Suprapubic skin (tissue), 4 donors: ENCODE data around the gene DMAC2. TPM values are rescaled to one million over a fixed set of nuclear protein-coding genes. Genes with fewer than 3 reads are reported as not detected.

Experiments used
- DNase-seq, 2 donors: peaks; one replicate each; pipeline ENCODE4 v3.0.0-alpha.2; 2019; ENCODE audit warnings: low spot score in 2 of 2
- H3K27ac ChIP-seq: fragments of 200-600 bp; sonication (generic); one replicate; pipeline ENCODE4 v1.5.1; 2019
- H3K27me3 ChIP-seq: fragments of 200-600 bp; sonication (generic); one replicate; pipeline ENCODE4 v1.5.1; 2019
- H3K36me3 ChIP-seq: fragments of 200-600 bp; sonication (generic); one replicate; pipeline ENCODE4 v1.5.1; 2019
- H3K4me1 ChIP-seq: fragments of 200-600 bp; sonication (generic); one replicate; pipeline ENCODE4 v1.5.1; 2019
- H3K4me3 ChIP-seq: fragments of 200-600 bp; sonication (generic); one replicate; pipeline ENCODE4 v1.5.1; 2019; ENCODE audit warnings: mild to moderate bottlenecking
- H3K9me3 ChIP-seq: fragments of 200-600 bp; sonication (generic); one replicate; pipeline ENCODE4 v1.5.1; 2019
- EP300 ChIP-seq: sonication (generic); formaldehyde crosslinking; IDR thresholded peaks from one replicate; pipeline ENCODE4 v1.6.1; 2017; ENCODE audit warnings: antibody characterized with exemption
- POLR2A ChIP-seq, 2 donors: fragments of 450-650 bp; IDR thresholded peaks; one replicate each; pipeline ENCODE4 v1.6.1; 2017; ENCODE audit warnings: antibody characterized with exemption in 2 of 2, mild to moderate bottlenecking in 2 of 2, moderate library complexity in 2 of 2
- POLR2AphosphoS5 ChIP-seq, 3 donors: sonication (generic); formaldehyde crosslinking; IDR thresholded peaks; one replicate each; pipeline ENCODE4 v1.6.1; 2017; ENCODE audit warnings: antibody characterized with exemption in 3 of 3
- WGBS: methylation state at CpG from one replicate; pipeline ENCODE4 v1.1.5; 2018; 5-methylcytosine and 5-hydroxymethylcytosine counted together
- total RNA-seq, 4 donors: library from RNA; depleted of rRNA; stranded (reverse); fragments of >200 nt; gene quantifications; one replicate each; pipeline ENCODE4 v1.1.0, GENCODE V29; 2016
- TF ChIP-seq, protein P1 (sequence below), 2 donors: fragments of 200-600 bp in 1 of 2; fragments of 450-650 bp in 1 of 2; sonication (generic) in 1 of 2; IDR thresholded peaks; one replicate each; pipeline ENCODE4 v1.5.1; 2016 to 2019; ENCODE audit warnings: antibody characterized with exemption in 2 of 2, mild to moderate bottlenecking in 1 of 2, moderate library complexity in 1 of 2

Gene DMAC2
- total RNA-seq, 4 donors from 2014 or later = 26.1 to 36.4 (median 34.2) TPM

DNA sequence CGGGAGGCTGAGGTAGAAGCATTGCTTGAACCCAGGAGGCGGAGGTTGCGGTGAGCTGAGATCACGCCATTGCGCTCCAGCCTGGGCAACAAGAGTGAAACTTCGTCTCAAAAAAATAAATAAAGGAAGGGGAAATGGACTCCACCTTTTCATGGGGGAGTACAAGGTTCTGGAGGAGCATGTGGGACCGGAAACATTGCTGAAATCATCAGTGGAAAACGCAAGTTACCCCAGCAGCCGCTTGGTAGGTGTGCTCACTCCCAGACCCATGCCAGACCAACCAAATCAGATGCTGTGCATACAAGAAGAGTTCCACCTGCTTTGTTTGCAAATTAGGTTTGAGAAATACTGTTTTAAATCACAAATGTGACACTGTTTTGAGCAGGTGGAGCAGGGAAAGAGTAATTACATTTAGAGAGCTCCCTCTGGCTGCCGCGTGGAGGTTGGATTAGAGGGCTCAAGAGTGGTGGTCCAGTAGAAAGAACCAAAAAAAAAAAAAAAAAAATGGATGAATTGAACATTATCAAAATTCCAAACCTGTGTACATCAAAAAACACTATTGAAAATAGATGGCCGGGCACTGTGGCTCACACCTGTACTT lies 8.1 kb upstream of the DMAC2 start:
- no peaks in the 10 kb centered on the region for H3K9me3 ChIP-seq

DNA sequence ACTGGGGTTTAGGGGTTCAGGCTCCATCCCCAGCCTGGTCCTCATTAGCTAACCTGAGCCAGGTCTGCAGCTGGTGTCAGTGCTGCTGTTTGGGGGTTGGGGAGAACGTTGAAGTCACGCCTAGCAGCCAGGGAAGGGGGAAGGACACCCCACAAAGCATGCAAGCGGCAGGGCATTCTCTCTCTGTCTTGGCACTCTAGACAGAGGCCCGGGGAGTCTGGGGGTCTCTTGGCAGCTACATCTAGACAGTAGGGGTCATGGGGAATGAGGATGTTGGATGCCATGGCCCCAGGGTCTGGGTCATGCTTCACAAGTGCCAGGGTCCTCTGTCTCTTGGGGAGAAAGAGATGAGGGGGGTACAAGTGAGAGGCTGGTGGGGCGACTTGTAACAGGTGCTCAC lies 5.9 kb upstream of the DMAC2 start:
- WGBS = 68% methylated on average over 5 of the region's 5 CpGs
- Histone ChIP-seq H3K27me3 (peaks cover 23% of the 10 kb centered on the region), H3K4me3 (no peak overlapping the region), H3K27ac (no peak overlapping the region), H3K4me1 (peaks cover 10% of the 10 kb centered on the region), H3K9me3 (no peaks in the 10 kb centered on the region), H3K36me3 (no peaks in the 10 kb centered on the region)
- TF ChIP-seq POLR2AphosphoS5 (IDR thresholded peaks at IDR 0.05) (no peak), POLR2A (IDR thresholded peaks at IDR 0.05) (no peak)
- TF ChIP-seq, protein P1, sequence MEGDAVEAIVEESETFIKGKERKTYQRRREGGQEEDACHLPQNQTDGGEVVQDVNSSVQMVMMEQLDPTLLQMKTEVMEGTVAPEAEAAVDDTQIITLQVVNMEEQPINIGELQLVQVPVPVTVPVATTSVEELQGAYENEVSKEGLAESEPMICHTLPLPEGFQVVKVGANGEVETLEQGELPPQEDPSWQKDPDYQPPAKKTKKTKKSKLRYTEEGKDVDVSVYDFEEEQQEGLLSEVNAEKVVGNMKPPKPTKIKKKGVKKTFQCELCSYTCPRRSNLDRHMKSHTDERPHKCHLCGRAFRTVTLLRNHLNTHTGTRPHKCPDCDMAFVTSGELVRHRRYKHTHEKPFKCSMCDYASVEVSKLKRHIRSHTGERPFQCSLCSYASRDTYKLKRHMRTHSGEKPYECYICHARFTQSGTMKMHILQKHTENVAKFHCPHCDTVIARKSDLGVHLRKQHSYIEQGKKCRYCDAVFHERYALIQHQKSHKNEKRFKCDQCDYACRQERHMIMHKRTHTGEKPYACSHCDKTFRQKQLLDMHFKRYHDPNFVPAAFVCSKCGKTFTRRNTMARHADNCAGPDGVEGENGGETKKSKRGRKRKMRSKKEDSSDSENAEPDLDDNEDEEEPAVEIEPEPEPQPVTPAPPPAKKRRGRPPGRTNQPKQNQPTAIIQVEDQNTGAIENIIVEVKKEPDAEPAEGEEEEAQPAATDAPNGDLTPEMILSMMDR (IDR thresholded peaks at IDR 0.05) = no peak
- DNase-seq = no peak

More for the DNA sequence above, 8.1 kb upstream of the DMAC2 start:
- WGBS = 59% methylated on average over 12 of the region's 12 CpGs
- Histone ChIP-seq H3K27ac (no peak overlapping the region), H3K27me3 (peaks cover 23% of the 10 kb centered on the region), H3K4me1 (peaks cover 8% of the 10 kb centered on the region), H3K36me3 (no peaks in the 10 kb centered on the region), H3K4me3 (peak overlapping the region; percentile 1)
- TF ChIP-seq, protein P1 (IDR thresholded peaks at IDR 0.05) = no peak
- TF ChIP-seq POLR2AphosphoS5 (IDR thresholded peaks at IDR 0.05) (no peak), EP300 (no peak), POLR2A (IDR thresholded peaks at IDR 0.05) (no peak)
- DNase-seq = no peak

DNA sequence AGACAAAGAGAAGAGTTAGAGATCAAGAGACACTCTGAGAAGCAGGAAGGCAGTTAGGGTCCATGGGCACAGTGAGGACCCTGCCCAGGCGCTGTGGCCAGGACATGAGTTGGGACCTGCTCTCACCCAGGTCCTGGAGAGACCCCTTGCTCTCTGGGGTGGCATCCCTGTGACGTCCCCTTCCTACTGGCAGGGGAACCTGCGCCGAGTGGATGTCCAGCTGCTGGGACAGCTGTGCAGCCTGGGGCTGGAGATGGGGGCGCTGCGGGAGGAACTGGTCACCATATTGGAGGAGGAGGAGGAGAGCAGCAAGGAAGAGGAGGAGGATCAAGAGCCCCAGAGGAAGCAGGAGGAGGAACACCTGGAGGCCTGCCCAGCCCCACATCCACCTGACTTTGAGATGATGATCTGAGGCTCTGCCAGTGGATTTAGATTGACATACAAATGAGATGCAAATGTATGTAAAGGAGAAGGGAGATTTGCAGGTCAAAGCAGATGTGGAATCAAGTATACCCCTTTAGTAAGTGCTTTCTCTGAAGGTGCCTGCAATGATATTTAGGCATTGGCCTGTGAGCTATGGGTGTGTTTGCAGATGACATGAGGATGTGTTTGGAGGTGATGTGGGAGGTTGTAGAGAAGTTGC lies 4.2 kb upstream of the DMAC2 start:
- H3K4me1 ChIP-seq = peaks cover 16% of the 10 kb centered on the region
- DNase-seq = peak in 1 of 2 donors; percentile 70
- no peak overlapping the region for H3K4me3 ChIP-seq
- TF ChIP-seq POLR2A (IDR thresholded peaks at IDR 0.05) = no peak
- no peak for TF ChIP-seq EP300
- no peak for TF ChIP-seq POLR2AphosphoS5 (IDR thresholded peaks at IDR 0.05)
- TF ChIP-seq, protein P1 (IDR thresholded peaks at IDR 0.05) = no peak
- H3K27me3 ChIP-seq = peaks cover 23% of the 10 kb centered on the region
- WGBS = 69% methylated on average over 6 of the region's 6 CpGs
- H3K36me3 ChIP-seq = no peaks in the 10 kb centered on the region
- no peak overlapping the region for H3K27ac ChIP-seq
- H3K9me3 ChIP-seq = no peaks in the 10 kb centered on the region

DNA sequence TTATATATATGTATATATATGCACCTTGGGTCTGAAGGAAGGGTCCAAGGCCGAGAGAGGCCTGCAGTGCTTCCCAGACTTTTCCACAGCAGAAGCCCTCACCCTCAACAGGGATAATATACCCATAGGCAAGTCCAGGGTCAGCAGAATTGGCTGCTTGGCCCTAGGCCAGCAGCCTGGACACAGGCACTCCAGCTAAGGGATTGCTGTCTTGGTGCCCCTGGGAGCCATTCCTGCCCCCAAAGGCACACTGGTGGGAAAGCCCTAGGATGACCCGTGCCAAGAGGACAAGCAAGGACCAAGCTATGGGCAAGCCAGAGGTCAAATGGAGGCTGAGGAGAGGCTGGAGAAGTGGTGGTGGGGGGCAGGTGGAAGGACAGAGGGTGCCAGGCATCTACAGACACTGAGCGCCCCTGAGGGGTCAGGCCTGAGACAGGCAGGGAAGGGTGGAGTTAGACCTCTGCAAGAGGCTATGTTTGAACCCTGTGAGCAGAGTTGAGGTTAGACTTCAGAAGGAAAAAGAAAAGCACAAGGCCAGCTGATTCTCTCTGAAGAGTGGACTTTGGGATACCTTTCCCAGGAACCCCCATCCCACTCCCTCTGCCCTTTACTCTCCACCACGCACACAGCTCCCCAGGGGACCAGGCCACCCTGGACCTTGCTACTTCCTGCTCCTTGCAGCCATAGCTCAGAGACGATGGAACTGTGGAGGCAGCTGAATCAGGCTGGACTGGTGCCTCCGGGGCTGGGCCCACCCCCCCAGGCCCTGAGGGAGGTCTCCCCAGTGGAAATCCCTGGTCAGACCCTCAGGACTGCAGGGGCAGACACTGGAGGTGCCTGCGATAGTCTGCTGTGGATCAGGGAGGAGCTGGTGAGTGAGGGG lies 3.0 kb upstream of the DMAC2 start, which contains the start of gene ERICH4:
TSS of gene ERICH4 (plus strand) at position 684 of the 883 bp plus-strand sequence. CDS start at position 698, 14 bp downstream.
- TF ChIP-seq, protein P1 (IDR thresholded peaks at IDR 0.05) = no peak
- TF ChIP-seq POLR2AphosphoS5 (IDR thresholded peaks at IDR 0.05) = no peak
- 64% methylated on average over 7 of the region's 7 CpGs for WGBS
- no peaks in the 10 kb centered on the region for H3K9me3 ChIP-seq
- peaks cover 18% of the 10 kb centered on the region for H3K4me1 ChIP-seq
- no peaks in the 10 kb centered on the region for H3K36me3 ChIP-seq
- DNase-seq = peak in 1 of 2 donors; percentile 55
- H3K27me3 ChIP-seq = peaks cover 16% of the 10 kb centered on the region
- no peak within 1 kb of the TSS for H3K4me3 ChIP-seq
- H3K27ac ChIP-seq = no peak within 1 kb of the TSS
